ENCODE data around the gene FGF16.

FGF16 gene

GRCh38 chrX:77433001-77433400 lies 14.2 kb upstream of the FGF16 start:
- no peak overlapping the region for H2BK12ac ChIP-seq (ENCODE audit: low read length)
- H2AFZ ChIP-seq (ENCODE audit: insufficient read depth, low read length, poor library complexity) = no peak overlapping the region
- no peak overlapping the region for H3K4ac ChIP-seq (ENCODE audit: low read depth, low read length)
- no peak overlapping the region for H4K8ac ChIP-seq (ENCODE audit: low read depth, low read length)
- H3K4me2 ChIP-seq (ENCODE audit: low read length) = no peak overlapping the region
- H2BK5ac ChIP-seq (ENCODE audit: low read depth, low read length, poor library complexity) = no peak overlapping the region
- no peaks in the 10 kb centered on the region for H3K4me1 ChIP-seq (ENCODE audit: control insufficient read depth in 1 of 2, insufficient read depth in 2 of 2, low read length in 2 of 2)
- no peak overlapping the region for H3K18ac ChIP-seq (ENCODE audit: low read length)
- H3K27me3 ChIP-seq (ENCODE audit: insufficient read depth, low read length) = no peaks in the 10 kb centered on the region
- H3K79me1 ChIP-seq (ENCODE audit: low read length) = no peaks in the 10 kb centered on the region
- no peaks in the 10 kb centered on the region for H3K36me3 ChIP-seq (ENCODE audit: control insufficient read depth in 1 of 2, insufficient read depth in 2 of 2, low read length in 2 of 2)
- H2AK5ac ChIP-seq (ENCODE audit: low read length) = no peak overlapping the region
- H3K79me2 ChIP-seq (ENCODE audit: control insufficient read depth, insufficient read depth, low read length, poor library complexity) = no peaks in the 10 kb centered on the region
- no peak overlapping the region for H3K27ac ChIP-seq (ENCODE audit: low read depth, low read length)
- WGBS (ENCODE audit: extremely low coverage, insufficient coverage, insufficient read length) = no CpG with 5 or more reads among the region's 1 CpG
- no peak overlapping the region for H3K14ac ChIP-seq (ENCODE audit: low read length)
- no peak for DNase-seq
- no peak overlapping the region for H4K91ac ChIP-seq (ENCODE audit: low read depth, low read length)
- H4K12ac ChIP-seq (ENCODE audit: low read depth, low read length) = no peak overlapping the region
- H3K4me3 ChIP-seq (ENCODE audit: low read depth, low read length) = no peak overlapping the region
- no peak overlapping the region for H3K9ac ChIP-seq (ENCODE audit: low read length)
- H3K9me3 ChIP-seq (ENCODE audit: insufficient read depth, low read depth, low read length) = no peaks in the 10 kb centered on the region
- H3K23ac ChIP-seq (ENCODE audit: low read length) = no peak overlapping the region
- H2BK120ac ChIP-seq (ENCODE audit: insufficient read depth, low read length, poor library complexity) = no peak overlapping the region

GRCh38 chrX:77434962-77435361 lies 12.2 kb upstream of the FGF16 start:
- no peak overlapping the region for H2AFZ ChIP-seq (ENCODE audit: insufficient read depth, low read length, poor library complexity)
- H3K79me2 ChIP-seq (ENCODE audit: control insufficient read depth, insufficient read depth, low read length, poor library complexity) = no peaks in the 10 kb centered on the region
- no peaks in the 10 kb centered on the region for H3K4me1 ChIP-seq (ENCODE audit: control insufficient read depth in 1 of 2, insufficient read depth in 2 of 2, low read length in 2 of 2)
- no peak overlapping the region for H4K91ac ChIP-seq (ENCODE audit: low read depth, low read length)
- H4K8ac ChIP-seq (ENCODE audit: low read depth, low read length) = no peak overlapping the region
- H3K9me3 ChIP-seq (ENCODE audit: insufficient read depth, low read depth, low read length) = no peaks in the 10 kb centered on the region
- no peaks in the 10 kb centered on the region for H3K36me3 ChIP-seq (ENCODE audit: control insufficient read depth in 1 of 2, insufficient read depth in 2 of 2, low read length in 2 of 2)
- no peak overlapping the region for H2AK5ac ChIP-seq (ENCODE audit: low read length)
- H2BK12ac ChIP-seq (ENCODE audit: low read length) = no peak overlapping the region
- no peak overlapping the region for H2BK120ac ChIP-seq (ENCODE audit: insufficient read depth, low read length, poor library complexity)
- H3K4me2 ChIP-seq (ENCODE audit: low read length) = no peak overlapping the region
- no peak overlapping the region for H3K9ac ChIP-seq (ENCODE audit: low read length)
- no peaks in the 10 kb centered on the region for H3K27me3 ChIP-seq (ENCODE audit: insufficient read depth, low read length)
- H4K12ac ChIP-seq (ENCODE audit: low read depth, low read length) = no peak overlapping the region
- H3K14ac ChIP-seq (ENCODE audit: low read length) = no peak overlapping the region
- no peaks in the 10 kb centered on the region for H3K79me1 ChIP-seq (ENCODE audit: low read length)
- H3K4ac ChIP-seq (ENCODE audit: low read depth, low read length) = no peak overlapping the region
- no peak overlapping the region for H2BK5ac ChIP-seq (ENCODE audit: low read depth, low read length, poor library complexity)
- H3K27ac ChIP-seq (ENCODE audit: low read depth, low read length) = no peak overlapping the region
- H3K18ac ChIP-seq (ENCODE audit: low read length) = no peak overlapping the region
- no peak overlapping the region for H3K4me3 ChIP-seq (ENCODE audit: low read depth, low read length)
- DNase-seq = no peak
- no peak overlapping the region for H3K23ac ChIP-seq (ENCODE audit: low read length)
- no CpG with 5 or more reads among the region's 3 CpGs for whole genome bisulfite sequencing (ENCODE audit: extremely low coverage, insufficient coverage, insufficient read length)

GRCh38 chrX:77436271-77436670 lies 10.9 kb upstream of the FGF16 start:
- no peak overlapping the region for H3K14ac ChIP-seq (ENCODE audit: low read length)
- no peaks in the 10 kb centered on the region for H3K9me3 ChIP-seq (ENCODE audit: insufficient read depth, low read depth, low read length)
- no peak overlapping the region for H3K23ac ChIP-seq (ENCODE audit: low read length)
- H2BK12ac ChIP-seq (ENCODE audit: low read length) = no peak overlapping the region
- no peak overlapping the region for H4K91ac ChIP-seq (ENCODE audit: low read depth, low read length)
- H3K79me2 ChIP-seq (ENCODE audit: control insufficient read depth, insufficient read depth, low read length, poor library complexity) = no peaks in the 10 kb centered on the region
- no peak overlapping the region for H2BK120ac ChIP-seq (ENCODE audit: insufficient read depth, low read length, poor library complexity)
- no peak for DNase-seq
- H2AK5ac ChIP-seq (ENCODE audit: low read length) = no peak overlapping the region
- H3K9ac ChIP-seq (ENCODE audit: low read length) = no peak overlapping the region
- no peak overlapping the region for H4K8ac ChIP-seq (ENCODE audit: low read depth, low read length)
- H2BK5ac ChIP-seq (ENCODE audit: low read depth, low read length, poor library complexity) = no peak overlapping the region
- no peak overlapping the region for H4K12ac ChIP-seq (ENCODE audit: low read depth, low read length)
- no peak overlapping the region for H3K27ac ChIP-seq (ENCODE audit: low read depth, low read length)
- no peaks in the 10 kb centered on the region for H3K4me1 ChIP-seq (ENCODE audit: control insufficient read depth in 1 of 2, insufficient read depth in 2 of 2, low read length in 2 of 2)
- no peak overlapping the region for H3K4ac ChIP-seq (ENCODE audit: low read depth, low read length)
- H3K4me3 ChIP-seq (ENCODE audit: low read depth, low read length) = no peak overlapping the region
- H3K79me1 ChIP-seq (ENCODE audit: low read length) = no peaks in the 10 kb centered on the region
- no peaks in the 10 kb centered on the region for H3K36me3 ChIP-seq (ENCODE audit: control insufficient read depth in 1 of 2, insufficient read depth in 2 of 2, low read length in 2 of 2)
- no peak overlapping the region for H2AFZ ChIP-seq (ENCODE audit: insufficient read depth, low read length, poor library complexity)
- H3K27me3 ChIP-seq (ENCODE audit: insufficient read depth, low read length) = no peaks in the 10 kb centered on the region
- H3K18ac ChIP-seq (ENCODE audit: low read length) = no peak overlapping the region
- no peak overlapping the region for H3K4me2 ChIP-seq (ENCODE audit: low read length)

GRCh38 chrX:77436682-77437081 lies 10.5 kb upstream of the FGF16 start:
- Histone ChIP-seq H2BK120ac (ENCODE audit: insufficient read depth, low read length, poor library complexity) (no peak overlapping the region), H3K9ac (ENCODE audit: low read length) (no peak overlapping the region), H3K4me3 (ENCODE audit: low read depth, low read length) (no peak overlapping the region), H2AFZ (ENCODE audit: insufficient read depth, low read length, poor library complexity) (no peak overlapping the region), H3K4ac (ENCODE audit: low read depth, low read length) (no peak overlapping the region), H3K4me2 (ENCODE audit: low read length) (no peak overlapping the region), H3K79me1 (ENCODE audit: low read length) (no peaks in the 10 kb centered on the region), H3K23ac (ENCODE audit: low read length) (no peak overlapping the region), H2BK12ac (ENCODE audit: low read length) (no peak overlapping the region), H4K8ac (ENCODE audit: low read depth, low read length) (no peak overlapping the region), H4K91ac (ENCODE audit: low read depth, low read length) (no peak overlapping the region), H3K27me3 (ENCODE audit: insufficient read depth, low read length) (no peaks in the 10 kb centered on the region), H4K12ac (ENCODE audit: low read depth, low read length) (no peak overlapping the region), H2AK5ac (ENCODE audit: low read length) (no peak overlapping the region), H3K18ac (ENCODE audit: low read length) (no peak overlapping the region), H3K36me3 (ENCODE audit: control insufficient read depth in 1 of 2, insufficient read depth in 2 of 2, low read length in 2 of 2) (no peaks in the 10 kb centered on the region), H3K27ac (ENCODE audit: low read depth, low read length) (no peak overlapping the region), H2BK5ac (ENCODE audit: low read depth, low read length, poor library complexity) (no peak overlapping the region), H3K4me1 (ENCODE audit: control insufficient read depth in 1 of 2, insufficient read depth in 2 of 2, low read length in 2 of 2) (no peaks in the 10 kb centered on the region), H3K79me2 (ENCODE audit: control insufficient read depth, insufficient read depth, low read length, poor library complexity) (no peaks in the 10 kb centered on the region), H3K14ac (ENCODE audit: low read length) (no peak overlapping the region), H3K9me3 (ENCODE audit: insufficient read depth, low read depth, low read length) (no peaks in the 10 kb centered on the region)
- no CpG with 5 or more reads among the region's 1 CpG for WGBS (ENCODE audit: extremely low coverage, insufficient coverage, insufficient read length)
- no peak for DNase-seq

- Histone ChIP-seq H3K4me1 (ENCODE audit: control insufficient read depth in 1 of 2, insufficient read depth in 2 of 2, low read length in 2 of 2) (no peaks in the 10 kb centered on the region), H2BK12ac (ENCODE audit: low read length) (no peak overlapping the region), H3K36me3 (ENCODE audit: control insufficient read depth in 1 of 2, insufficient read depth in 2 of 2, low read length in 2 of 2) (no peaks in the 10 kb centered on the region), H3K27ac (ENCODE audit: low read depth, low read length) (no peak overlapping the region), H4K8ac (ENCODE audit: low read depth, low read length) (no peak overlapping the region), H3K4ac (ENCODE audit: low read depth, low read length) (no peak overlapping the region), H3K14ac (ENCODE audit: low read length) (no peak overlapping the region), H3K9ac (ENCODE audit: low read length) (no peak overlapping the region), H2BK120ac (ENCODE audit: insufficient read depth, low read length, poor library complexity) (no peak overlapping the region), H3K4me3 (ENCODE audit: low read depth, low read length) (no peak overlapping the region), H3K27me3 (ENCODE audit: insufficient read depth, low read length) (no peaks in the 10 kb centered on the region), H3K79me2 (ENCODE audit: control insufficient read depth, insufficient read depth, low read length, poor library complexity) (no peaks in the 10 kb centered on the region), H2AK5ac (ENCODE audit: low read length) (no peak overlapping the region), H3K79me1 (ENCODE audit: low read length) (no peaks in the 10 kb centered on the region), H3K4me2 (ENCODE audit: low read length) (no peak overlapping the region), H4K12ac (ENCODE audit: low read depth, low read length) (no peak overlapping the region), H2AFZ (ENCODE audit: insufficient read depth, low read length, poor library complexity) (no peak overlapping the region), H4K91ac (ENCODE audit: low read depth, low read length) (no peak overlapping the region), H3K18ac (ENCODE audit: low read length) (no peak overlapping the region), H2BK5ac (ENCODE audit: low read depth, low read length, poor library complexity) (no peak overlapping the region), H3K9me3 (ENCODE audit: insufficient read depth, low read depth, low read length) (no peaks in the 10 kb centered on the region), H3K23ac (ENCODE audit: low read length) (no peak overlapping the region)
- no CpG with 5 or more reads among the region's 4 CpGs for WGBS (ENCODE audit: extremely low coverage, insufficient coverage, insufficient read length)
- DNase-seq = no peak
Measured at GRCh38 chrX:77440330-77440729, 6.9 kb upstream of the FGF16 start.
